K562 (cell line): ENCODE results near the gene UFSP2. TPM values are rescaled to one million over a fixed set of nuclear protein-coding genes. Genes with fewer than 3 reads are reported as not detected.
A peak's percentile ranks its signal among the peaks of the same experiment; 100 is the strongest.

Experiments
- CTCF ChIP-seq, 3 experiments: IDR thresholded peaks in 2 of 3; conservative IDR thresholded peaks in 1 of 3; 2 replicates each; pipeline ENCODE4 v1.5.1; 2011 to 2012; ENCODE audit warnings: low read length in 3 of 3, mild to moderate bottlenecking in 3 of 3, control low read depth in 2 of 3, improper control_type of control experiment in 1 of 3, inconsistent platforms in 1 of 3, low read depth in 1 of 3, mixed read lengths in 1 of 3, moderate library complexity in 1 of 3; ENCODE audit not compliant: insufficient read depth in 2 of 3
- DNMT1 ChIP-seq: fragments of 450-650 bp; IDR thresholded peaks from 2 replicates; pipeline ENCODE4 v1.6.1; 2016; ENCODE audit warnings: antibody characterized with exemption, mild to moderate bottlenecking
- FOXO4 ChIP-seq: fragments of 450-650 bp; formaldehyde crosslinking; IDR thresholded peaks from 2 replicates; pipeline ENCODE4 v1.4.0; 2020; ENCODE audit warnings: mild to moderate bottlenecking, moderate library complexity
- GTF2B ChIP-seq: IDR thresholded peaks from 2 replicates; pipeline ENCODE4 v1.6.1; 2011; ENCODE audit not compliant: insufficient read length; ENCODE audit errors: extremely low read depth
- HDAC1 ChIP-seq, 2 experiments: fragments of 450-650 bp; IDR thresholded peaks; 2 replicates each; pipeline ENCODE4 v1.6.1; 2016 to 2017; ENCODE audit warnings: inconsistent platforms in 1 of 2, mild to moderate bottlenecking in 1 of 2, moderate library complexity in 1 of 2
- HEY1 ChIP-seq: fragments of 250-450 bp; sonication (Bioruptor Pico); IDR thresholded peaks from 2 replicates; pipeline ENCODE4 v1.5.0; 2020; ENCODE audit warnings: mild to moderate bottlenecking, moderate library complexity, borderline replicate concordance
- HLTF ChIP-seq: fragments of 450-650 bp; IDR thresholded peaks from 2 replicates; pipeline ENCODE4 v1.6.1; 2016
- HNRNPK ChIP-seq: fragments of 200-400 bp; formaldehyde crosslinking; IDR thresholded peaks from one replicate; pipeline ENCODE4 v1.6.1; 2018; ENCODE audit warnings: mild to moderate bottlenecking, low read depth, low read length; ENCODE audit not compliant: poor library complexity, severe bottlenecking
- KLF10 ChIP-seq: fragments of 250-450 bp; sonication (Bioruptor Pico); IDR thresholded peaks from 2 replicates; pipeline ENCODE4 v1.6.1; 2021; ENCODE audit warnings: matching md5 sums
- MLX ChIP-seq, 2 experiments: fragments of 450-650 bp in 1 of 2; sonication (generic) in 1 of 2; formaldehyde crosslinking; conservative IDR thresholded peaks; 2 replicates each; pipeline versions ENCODE4 v1.4.0 to v1.8.1; 2020 to 2022; ENCODE audit warnings: mild to moderate bottlenecking in 1 of 2, missing genetic modification reagents in 1 of 2
- NCOA4 ChIP-seq: fragments of 450-650 bp; IDR thresholded peaks from 2 replicates; pipeline ENCODE4 v1.6.1; 2018; ENCODE audit warnings: mild to moderate bottlenecking; ENCODE audit not compliant: partially characterized antibody
- NR3C1 ChIP-seq: sonication (generic); formaldehyde crosslinking; IDR thresholded peaks from 2 replicates; pipeline ENCODE4 v1.8.1; 2022; ENCODE audit warnings: missing genetic modification reagents
- RBFOX2 ChIP-seq: fragments of 200-400 bp; formaldehyde crosslinking; IDR thresholded peaks from 2 replicates; pipeline ENCODE4 v1.6.1; 2017; ENCODE audit warnings: low read depth, mild to moderate bottlenecking, low read length, moderate library complexity
- ZBTB34 ChIP-seq: fragments of 250-450 bp; sonication (Bioruptor Pico); IDR thresholded peaks from 2 replicates; pipeline ENCODE4 v1.8.0; 2021; ENCODE audit warnings: mild to moderate bottlenecking, moderate library complexity
- ZBTB5 ChIP-seq: fragments of 450-650 bp; IDR thresholded peaks from 2 replicates; pipeline ENCODE4 v1.6.1; 2017; ENCODE audit warnings: antibody characterized with exemption
- ZFX ChIP-seq: sonication (generic); formaldehyde crosslinking; IDR thresholded peaks from 2 replicates; pipeline ENCODE4 v1.8.0; 2022; ENCODE audit warnings: mild to moderate bottlenecking, missing genetic modification reagents, moderate library complexity
- ZNF124 ChIP-seq: sonication (generic); formaldehyde crosslinking; IDR thresholded peaks from 2 replicates; pipeline ENCODE4 v1.8.1; 2022; ENCODE audit warnings: missing genetic modification reagents
- polyA plus RNA-seq, 8 experiments: library from polyadenylated mRNA; depleted of rRNA in 4 of 8; stranded (reverse) in 5 of 8; unstranded in 3 of 8; fragments of >200 nt; fragmentation: Nextera tagmentation in 2 of 8; fragmentation: Illumina TruSeq in 1 of 8; extraction: Ambion mirVana in 2 of 8; extraction: Trizol in 1 of 8; gene quantifications; 2 replicates each; pipeline versions ENCODE4 v1.2.1 to v1.2.3, GENCODE V29; 2011 to 2014; ENCODE audit warnings: inconsistent platforms in 1 of 8, missing spikeins in 1 of 8
- total RNA-seq, 7 experiments: library from RNA; depleted of rRNA in 6 of 7; stranded (reverse); fragments of >200 nt in 6 of 7; fragmentation: Illumina TruSeq in 2 of 7; extraction: Trizol in 2 of 7; gene quantifications; 2 replicates each; pipeline versions ENCODE4 v1.2.1 to v1.2.3, GENCODE V29; 2011 to 2021; ENCODE audit warnings: low replicate concordance in 1 of 7

UFSP2 gene
- total and polyA plus RNA-seq, 9 of the 15 experiments (the other 6 are each of a cell fraction or from before 2014, with no cell fraction given) = 20.1 to 55.8 (median 26.6) TPM

GRCh38 chr4:185471235-185472102, 45.7 kb upstream of the UFSP2 start, which contains the start of gene CCDC110 (continued):
- TF ChIP-seq NCOA4 (no peak), ZNF124 (CRISPR knock-in tag) (no peak), HNRNPK (no peak), FOXO4 (CRISPR knock-in tag) (no peak), HEY1 (no peak), ZBTB5 (no peak), MLX (CRISPR knock-in tag; conservative IDR thresholded peaks at IDR 0.05) (no peak), HLTF (no peak), DNMT1 (no peak), GTF2B (no peak), HDAC1 (IDR thresholded peaks at IDR 0.05) (no peak), CTCF (IDR thresholded peaks at IDR 0.05 in 2 of 3, conservative IDR thresholded peaks at IDR 0.05 in 1 of 3; ENCODE audit: insufficient read depth in 2 of 3, low read depth in 1 of 3, low read length in 3 of 3) (peak; percentile 48 to 91 (median 67); a peak in 5 of 6 replicates), RBFOX2 (no peak; the same call in 1 of the 2 replicates), NR3C1 (CRISPR knock-in tag) (no peak), ZFX (CRISPR knock-in tag) (peak; percentile 28; the same call in 1 of the 2 replicates), KLF10 (CRISPR knock-in tag) (no peak), ZBTB34 (CRISPR knock-in tag) (no peak)
